GM19351 (cell line): ENCODE results near the gene F7.
"Not testable (repeated sequence)": the region's sequence is repeated elsewhere in the genome, so short reads cannot be mapped to it uniquely, and the experiment has no call there.

ENCODE experiments used
- ATAC-seq: cut with Tn5 transposase; IDR thresholded peaks from one replicate; pipeline ENCODE4 v1.9.1; 2021; ENCODE audit warnings: mild to moderate bottlenecking, moderate library complexity; ENCODE audit not compliant: unreplicated experiment

F7 gene

GRCh38 chr13:113150550-113151365 lies 45.2 kb downstream of the F7 start:
- no peak for ATAC-seq

GRCh38 chr13:113151745-113152690 lies 46.4 kb downstream of the F7 start:
- no peak for ATAC-seq

GRCh38 chr13:113152691-113152983 lies 47.0 kb downstream of the F7 start:
- no peak for ATAC-seq

- ATAC-seq = no peak
Measured at GRCh38 chr13:113152984-113153809, 47.6 kb downstream of the F7 start.

- no peak for ATAC-seq
Measured at GRCh38 chr13:113153810-113154748, 48.5 kb downstream of the F7 start.

- ATAC-seq = no peak
Measured at GRCh38 chr13:113155201-113155600, 49.6 kb downstream of the F7 start.

GRCh38 chr13:113155982-113156655 lies 50.5 kb downstream of the F7 start:
- no peak for ATAC-seq

- ATAC-seq = no peak
Measured at GRCh38 chr13:113157206-113157928, 51.8 kb downstream of the F7 start.

- ATAC-seq = no peak
Measured at GRCh38 chr13:113157929-113158747, 52.5 kb downstream of the F7 start, which contains the start of gene PROZ. Gene PROZ, plus strand, starts transcription at chr13:113158648. Its CDS starts 13 bp downstream, at chr13:113158661.

- ATAC-seq = no peak
Measured at GRCh38 chr13:113158946-113159345, 53.4 kb downstream of the F7 start.

GRCh38 chr13:113159701-113160100 lies 54.1 kb downstream of the F7 start:
- ATAC-seq = no peak

GRCh38 chr13:113160983-113161382 lies 55.4 kb downstream of the F7 start:
- ATAC-seq = no peak

- ATAC-seq = no peak
Measured at GRCh38 chr13:113161433-113161832, 55.8 kb downstream of the F7 start.

GRCh38 chr13:113161975-113162374 lies 56.4 kb downstream of the F7 start:
- ATAC-seq = not testable (repeated sequence)

- no peak for ATAC-seq
Measured at GRCh38 chr13:113162783-113163685, 57.4 kb downstream of the F7 start.

- no peak for ATAC-seq
Measured at GRCh38 chr13:113164492-113164891, 58.9 kb downstream of the F7 start.

- ATAC-seq = no peak
Measured at GRCh38 chr13:113166266-113166665, 60.7 kb downstream of the F7 start.
